Measurements from ENCODE around the gene TIGD6.
A peak's percentile ranks its signal among the peaks of the same experiment; 100 is the strongest.
"Not testable (repeated sequence)": the region's sequence is repeated elsewhere in the genome, so short reads cannot be mapped to it uniquely, and the experiment has no call there.

The TIGD6 gene

GRCh38 chr5:150000256-150000989 lies at the start of gene TIGD6, which contains the start of gene HMGXB3:
TSS of gene TIGD6 (minus strand) at chr5:150000654. CDS start at chr5:149996348, 4,306 bp downstream.
TSS of gene HMGXB3 (plus strand) at chr5:150000739. CDS start at chr5:150004853, 4,114 bp downstream.
- peak; percentile 76 to 82 for DNase-seq

DNA sequence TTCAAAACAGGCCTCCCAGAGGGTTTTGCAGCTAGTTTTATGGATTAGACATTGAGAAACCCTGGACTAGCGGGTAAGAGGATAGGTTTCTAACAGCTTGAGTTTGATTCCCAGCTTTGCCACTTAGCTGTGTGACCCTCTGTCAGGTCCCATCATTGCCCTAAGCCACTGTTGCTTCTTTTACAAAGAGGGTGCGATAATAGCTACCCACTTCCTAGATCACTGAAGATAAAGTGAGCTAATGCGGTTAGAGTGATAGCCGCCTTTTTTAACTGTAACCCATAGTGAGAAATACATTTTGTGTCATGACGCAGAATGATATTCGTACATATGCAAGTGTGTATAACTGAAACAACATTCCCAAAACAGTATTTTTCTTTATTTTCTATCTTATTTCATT lies 45.6 kb upstream of the TIGD6 start:
- no peak for DNase-seq

- DNase-seq, result no peak
Measured at GRCh38 chr5:150045549-150045948, 45.1 kb upstream of the TIGD6 start.

DNA sequence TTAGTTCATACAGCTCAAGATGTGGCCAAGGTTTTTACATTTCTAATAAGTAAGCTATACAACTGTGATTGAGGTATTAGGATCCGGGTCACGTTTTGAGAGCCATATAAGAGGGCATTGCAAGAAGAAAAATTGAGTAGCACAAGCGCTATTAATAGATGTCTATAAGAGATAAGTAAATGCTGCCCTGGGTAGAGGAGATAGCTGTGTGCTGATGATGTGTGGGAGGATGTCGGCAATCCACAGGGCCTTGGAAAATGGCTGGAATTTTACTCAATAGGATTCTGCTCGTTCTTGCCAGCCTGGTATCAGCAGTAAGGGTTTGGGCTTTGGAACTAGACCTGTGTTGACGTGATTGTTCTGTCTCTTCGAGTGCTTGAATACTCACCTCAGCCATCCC lies 44.3 kb upstream of the TIGD6 start:
- no peak for DNase-seq

GRCh38 chr5:150044329-150044681 lies 43.9 kb upstream of the TIGD6 start:
- no peak for DNase-seq

GRCh38 chr5:150043657-150044328 lies 43.3 kb upstream of the TIGD6 start:
- DNase-seq, result peak in 1 of 2 donors; percentile 66

DNA sequence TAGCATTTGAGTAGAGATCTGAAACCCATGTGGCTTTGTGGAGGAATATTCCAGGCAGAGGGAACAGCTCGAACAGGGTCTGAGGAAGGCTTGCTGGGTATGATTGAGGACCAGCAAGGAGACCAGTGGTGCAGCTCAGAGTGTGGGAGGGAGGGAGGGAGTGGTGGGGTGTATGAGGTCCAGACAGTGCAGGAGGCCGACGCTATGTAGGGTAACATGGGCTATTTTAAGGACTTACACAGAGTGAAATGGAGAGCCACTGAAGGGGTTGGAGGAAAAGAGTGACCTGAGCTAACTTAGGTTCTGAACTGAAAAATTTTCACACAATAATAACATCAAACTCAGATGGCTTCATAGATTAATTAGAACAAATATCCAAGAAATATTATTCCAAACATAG lies 42.0 kb upstream of the TIGD6 start:
- DNase-seq, result no peak

DNA sequence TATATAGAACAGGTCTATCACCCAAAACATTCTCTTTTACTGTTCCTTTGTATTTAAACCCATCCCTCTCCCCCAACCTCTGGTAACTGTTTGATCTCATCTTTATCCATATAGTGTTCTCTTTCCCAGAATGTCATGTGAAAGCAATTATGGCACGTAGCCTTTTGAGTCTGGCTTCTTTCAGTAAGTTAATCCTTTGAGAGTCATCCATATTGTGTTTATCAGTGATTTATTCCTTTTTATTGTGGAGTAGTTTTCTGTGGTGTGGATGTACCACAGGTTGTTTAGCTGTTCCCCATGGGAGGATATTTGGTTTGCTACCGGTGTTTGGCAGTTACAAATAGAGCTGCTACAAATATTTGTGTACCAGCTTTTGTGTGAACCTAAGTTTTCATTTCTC lies 38.1 kb upstream of the TIGD6 start:
- DNase-seq, result no peak

DNA sequence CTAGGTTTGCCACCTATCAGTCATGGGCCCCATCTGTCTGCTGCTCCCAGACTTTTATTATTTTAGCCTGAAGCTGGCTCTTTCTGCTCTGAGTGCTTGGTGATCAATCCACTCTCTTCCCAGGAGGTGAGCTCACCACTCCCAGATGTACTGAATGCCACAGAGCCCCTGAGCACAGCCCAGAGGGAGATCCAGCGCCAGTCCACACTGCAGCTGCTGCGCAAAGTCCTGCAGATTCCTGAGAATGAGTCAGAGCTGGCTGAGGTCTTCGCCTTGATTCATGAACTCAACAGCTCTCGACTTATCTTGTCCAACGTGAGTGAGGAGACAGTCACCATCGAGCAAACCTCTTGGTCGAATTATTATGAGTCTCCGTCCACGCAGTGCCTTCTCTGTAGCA lies 36.1 kb upstream of the TIGD6 start:
- DNase-seq, result no peak

DNA sequence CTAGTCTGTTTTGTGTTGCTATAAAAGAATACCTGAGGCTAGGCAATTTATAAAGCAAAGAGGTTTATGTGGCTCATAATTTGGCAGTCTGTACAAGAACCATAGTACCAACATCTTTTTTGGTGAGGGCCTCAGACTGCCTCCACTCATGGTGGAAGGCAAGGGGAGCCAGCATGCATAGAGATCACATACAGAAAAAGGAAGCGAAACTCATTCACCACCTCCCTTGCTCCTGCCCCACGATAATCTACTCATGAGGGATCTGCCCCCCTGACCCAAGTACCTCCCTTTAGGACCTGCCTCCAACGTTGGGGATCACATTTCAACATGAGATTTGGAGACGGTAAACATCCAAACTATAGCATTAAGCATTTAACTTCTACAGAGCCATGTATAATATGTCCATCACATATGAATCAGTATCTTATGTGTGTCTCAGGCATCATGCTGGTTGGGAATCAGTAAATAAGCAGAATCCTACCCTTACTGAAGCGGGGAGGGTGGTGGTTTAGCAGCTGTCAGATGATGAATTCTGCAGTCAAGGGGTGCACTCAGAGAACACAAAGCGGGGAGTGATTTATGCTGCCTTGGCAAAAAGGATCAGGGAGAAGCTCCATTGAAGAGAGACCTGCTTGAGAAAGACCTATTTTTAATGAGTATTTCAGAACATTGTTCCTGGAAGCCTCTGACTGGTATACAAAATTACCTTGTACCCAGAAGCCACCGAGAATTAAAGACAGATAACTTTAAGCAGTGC lies 34.9 kb upstream of the TIGD6 start:
- no peak for DNase-seq

DNA sequence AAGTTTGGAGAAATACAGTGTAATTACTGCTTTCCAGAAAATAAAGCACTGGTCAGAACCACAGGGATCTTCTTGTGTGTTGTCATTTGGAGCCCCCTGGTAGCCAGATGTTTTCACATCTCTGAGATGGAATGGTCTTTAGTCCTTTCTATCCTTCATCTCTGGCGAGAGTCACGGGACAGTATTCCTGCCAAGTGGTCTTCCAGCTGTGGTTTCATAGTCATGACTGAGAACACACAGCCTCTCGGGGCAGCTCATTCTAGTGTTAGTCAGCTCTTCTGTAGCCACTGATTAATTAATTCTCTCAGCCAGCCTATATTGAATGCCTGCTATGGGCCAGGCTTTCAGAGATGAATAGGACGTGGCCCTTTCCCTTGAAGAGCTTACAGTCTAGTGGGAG lies 34.2 kb upstream of the TIGD6 start:
- no peak for DNase-seq

DNA sequence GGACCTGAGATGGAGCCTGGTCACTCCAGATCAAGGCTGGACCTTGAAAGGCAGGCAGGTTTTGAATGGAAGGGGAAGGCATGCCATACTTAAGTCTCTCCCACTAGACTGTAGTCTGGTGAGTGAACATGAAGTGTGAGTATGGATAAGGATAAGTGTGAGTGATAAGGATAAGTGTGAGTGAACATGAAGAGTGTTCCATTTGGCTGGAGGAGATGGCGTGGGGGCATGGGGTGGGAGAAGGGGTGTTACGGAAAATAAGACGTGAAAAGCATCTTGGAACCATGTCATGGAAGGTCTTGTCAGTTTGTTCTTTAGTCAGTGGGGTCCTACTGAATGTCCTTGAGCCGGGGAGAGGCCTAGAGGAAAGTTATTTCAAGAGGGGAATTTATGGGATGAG lies 32.9 kb upstream of the TIGD6 start:
- no peak for DNase-seq

GRCh38 chr5:150028047-150028446 lies 27.6 kb upstream of the TIGD6 start:
- DNase-seq, result not testable (repeated sequence)

DNA sequence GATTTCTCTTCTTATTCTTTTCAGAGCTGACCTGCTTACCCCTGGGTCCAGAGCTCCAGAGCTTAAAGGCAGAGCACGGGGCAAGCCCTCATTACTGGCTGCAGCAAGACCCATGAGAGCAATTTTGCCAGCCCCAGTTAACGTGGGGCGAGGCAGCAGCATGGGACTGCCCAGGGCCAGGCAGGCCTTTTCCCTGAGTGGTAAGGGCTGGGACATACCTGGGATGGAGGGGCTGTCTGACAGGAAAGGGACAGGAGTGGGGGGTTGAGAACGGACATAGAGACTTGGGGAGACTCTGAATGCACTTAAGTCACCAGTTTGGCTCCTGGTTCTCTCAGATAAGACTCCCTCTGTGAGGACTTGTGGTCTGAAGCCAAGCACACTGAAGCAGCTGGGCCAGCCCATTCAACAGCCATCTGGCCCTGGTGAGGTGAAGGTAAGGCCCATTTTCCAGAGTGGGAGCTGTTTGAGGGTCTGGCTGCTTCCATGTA lies 26.3 kb upstream of the TIGD6 start:
- no peak for DNase-seq

DNA sequence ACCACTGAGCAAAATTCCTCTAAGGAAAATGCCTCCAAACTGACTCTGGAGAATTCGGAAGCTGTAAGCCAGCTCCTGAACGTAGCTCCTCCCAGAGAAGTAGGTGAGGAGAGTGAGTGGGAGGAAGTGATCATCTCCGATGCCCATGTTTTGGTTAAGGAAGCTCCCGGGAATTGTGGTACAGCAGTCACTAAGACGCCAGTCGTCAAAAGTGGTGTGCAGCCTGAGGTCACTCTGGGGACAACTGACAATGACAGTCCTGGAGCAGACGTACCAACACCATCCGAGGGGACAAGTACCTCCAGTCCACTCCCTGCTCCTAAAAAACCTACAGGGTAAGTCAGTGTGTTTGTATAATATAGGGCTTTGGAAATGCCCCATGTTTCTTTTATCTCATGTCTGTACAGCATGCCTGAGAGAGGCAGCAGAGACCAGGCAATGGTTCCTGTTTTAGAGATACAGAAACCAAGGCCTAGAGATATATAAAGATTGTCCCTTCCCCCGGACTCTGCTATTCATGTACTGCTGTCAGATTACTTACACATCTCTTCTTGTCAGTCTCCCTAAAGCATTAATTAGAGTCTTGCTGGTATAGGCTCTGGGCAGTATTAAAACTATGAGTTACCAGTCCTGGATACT lies 24.0 kb upstream of the TIGD6 start:
- peak in 1 of 2 donors; percentile 42 for DNase-seq

- no peak for DNase-seq
Measured at GRCh38 chr5:150023136-150023535, 22.7 kb upstream of the TIGD6 start.

DNA sequence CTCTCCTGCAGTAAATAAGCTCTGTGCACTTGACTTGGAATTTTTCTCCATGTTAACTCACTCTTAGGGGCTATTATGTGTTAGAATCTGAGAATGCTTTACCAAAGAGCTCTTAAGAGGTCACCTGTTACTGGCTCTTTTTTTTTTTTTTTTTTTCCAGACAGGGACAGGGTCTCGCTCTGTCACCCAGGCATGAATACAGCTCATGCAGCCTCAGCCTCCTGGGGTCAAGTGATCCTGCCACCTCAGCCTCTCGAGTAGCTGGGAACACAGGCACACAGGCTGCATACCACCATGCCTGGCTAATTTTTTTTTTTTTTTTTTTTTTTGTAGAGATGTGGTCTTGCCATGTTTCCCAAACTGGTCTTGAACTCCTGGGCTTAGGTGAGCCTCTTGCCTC lies 22.2 kb upstream of the TIGD6 start:
- no peak for DNase-seq

- peak in 1 of 2 donors; percentile 54 for DNase-seq
Measured at GRCh38 chr5:150022158-150022531, 21.7 kb upstream of the TIGD6 start.

DNA sequence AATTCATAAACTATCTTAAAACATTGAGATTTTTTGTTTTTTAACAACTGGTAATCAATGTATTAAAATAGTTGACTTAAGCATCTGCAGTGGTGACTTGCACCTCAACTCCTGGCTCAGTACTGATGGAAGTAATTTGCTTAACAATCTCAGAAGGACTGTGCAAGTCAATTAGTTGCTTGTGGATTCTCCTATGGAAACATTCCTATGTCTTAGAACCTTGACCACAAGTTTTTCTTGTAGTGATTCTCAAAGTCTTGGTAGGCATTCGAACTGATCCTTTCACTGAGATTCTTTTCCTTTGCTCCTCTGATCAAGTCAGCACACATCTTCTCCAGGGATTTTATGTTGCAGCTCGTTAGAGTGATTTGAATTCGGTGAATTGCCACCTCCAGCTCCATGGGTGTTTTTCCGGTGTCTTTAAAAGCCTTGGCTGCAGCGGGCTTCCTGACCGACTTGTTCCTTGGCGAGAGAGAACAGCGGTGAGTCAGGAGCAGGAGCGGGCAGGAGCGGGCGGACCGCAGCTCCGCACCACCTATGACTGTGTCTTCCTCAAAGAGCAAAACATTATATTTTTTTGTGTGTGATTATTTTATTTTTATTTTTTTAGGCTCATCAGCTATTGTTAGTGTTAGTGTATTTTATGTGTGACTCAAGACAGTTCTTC lies 21.2 kb upstream of the TIGD6 start:
- no peak for DNase-seq

- no peak for DNase-seq
Measured at GRCh38 chr5:150020249-150020648, 19.8 kb upstream of the TIGD6 start.

DNA sequence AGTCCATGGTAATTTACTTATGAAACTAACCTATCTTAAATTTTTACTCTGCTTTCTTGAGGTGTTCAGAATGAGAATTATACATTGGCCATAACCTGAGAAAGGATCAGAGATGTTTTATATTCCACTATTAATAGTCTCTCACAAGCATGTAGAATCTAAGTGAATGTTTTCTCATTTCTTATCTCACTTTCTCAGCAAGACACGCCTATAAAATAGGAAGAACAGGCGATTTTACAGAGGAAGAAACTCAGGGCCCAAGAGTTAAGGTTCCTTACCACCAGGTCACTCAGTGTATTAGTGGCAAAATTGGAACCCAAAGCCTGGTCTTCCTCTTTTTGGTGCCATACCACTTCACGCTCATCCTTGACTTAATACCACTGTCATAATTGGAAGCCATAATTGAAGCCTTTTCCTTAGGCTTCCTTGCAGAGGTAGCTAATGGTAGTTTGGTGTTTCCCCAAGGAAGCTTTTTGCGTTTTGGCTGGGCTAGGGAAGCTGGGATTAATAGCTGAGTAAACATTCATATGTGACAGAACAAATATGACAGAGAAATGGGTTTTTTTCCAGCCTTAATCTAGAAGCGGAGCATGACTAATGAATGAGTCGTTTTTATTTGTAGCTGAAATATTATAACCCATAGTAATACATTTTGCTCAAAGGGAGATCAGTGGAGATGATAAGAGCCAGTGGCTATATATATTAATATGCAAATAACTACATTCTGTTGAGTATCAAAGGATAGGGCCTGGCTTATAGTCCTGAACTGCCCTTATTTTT lies 17.0 kb upstream of the TIGD6 start:
- no peak for DNase-seq

- DNase-seq, result no peak
Measured at GRCh38 chr5:150016537-150016936, 16.1 kb upstream of the TIGD6 start.

All from bone marrow (tissue), 2 donors.